Karpas-422 (cell line): ENCODE measurements around the gene EIF4ENIF1. TPM values are rescaled to one million over a fixed set of nuclear protein-coding genes. Genes with fewer than 3 reads are reported as not detected.
A peak's percentile ranks its signal among the peaks of the same experiment; 100 is the strongest.
"Not testable (repeated sequence)": the region's sequence is repeated elsewhere in the genome, so short reads cannot be mapped to it uniquely, and the experiment has no call there.

Experiments used
- DNase-seq: peaks from one replicate; pipeline ENCODE4 v3.0.0-alpha.2; 2015
- H2AFZ ChIP-seq: fragments of 200-600 bp; sonication (generic); 2 replicates; pipeline ENCODE4 v1.6.1; 2014; ENCODE audit warnings: antibody characterized with exemption, low read length, mixed read lengths
- H3K27ac ChIP-seq: fragments of 200-600 bp; sonication (generic); 2 replicates; pipeline ENCODE4 v1.5.1; 2014; ENCODE audit warnings: mild to moderate bottlenecking, low read length, moderate library complexity
- H3K27me3 ChIP-seq: fragments of 200-600 bp; sonication (generic); 2 replicates; pipeline ENCODE4 v1.6.1; 2014; ENCODE audit warnings: low read length, mixed read lengths
- H3K36me3 ChIP-seq: fragments of 200-600 bp; sonication (generic); 2 replicates; pipeline ENCODE4 v1.6.1; 2014; ENCODE audit warnings: low read length, mixed read lengths; ENCODE audit not compliant: insufficient read depth
- H3K4me1 ChIP-seq: fragments of 200-600 bp; sonication (generic); 2 replicates; pipeline ENCODE4 v1.6.1; 2014; ENCODE audit warnings: mild to moderate bottlenecking, low read length, mixed read lengths
- H3K4me2 ChIP-seq: fragments of 200-600 bp; sonication (generic); 2 replicates; pipeline ENCODE4 v1.6.1; 2014; ENCODE audit warnings: low read length, low read depth, mild to moderate bottlenecking; ENCODE audit not compliant: poor library complexity, severe bottlenecking
- H3K4me3 ChIP-seq: fragments of 200-600 bp; sonication (generic); 2 replicates; pipeline ENCODE4 v1.5.1; 2014; ENCODE audit warnings: mild to moderate bottlenecking, antibody characterized with exemption, low read length, mixed read lengths
- H3K79me2 ChIP-seq: fragments of 200-600 bp; sonication (generic); 2 replicates; pipeline ENCODE4 v1.6.1; 2014; ENCODE audit warnings: mild to moderate bottlenecking, low read length, mixed read lengths
- H3K9ac ChIP-seq: fragments of 200-600 bp; sonication (generic); 2 replicates; pipeline ENCODE4 v1.6.0; 2014; ENCODE audit warnings: low read length
- H3K9me2 ChIP-seq: fragments of 200-600 bp; sonication (generic), shearing (Covaris generic); replicated peaks from 2 replicates; pipeline ENCODE4 v1.6.0; 2014; ENCODE audit warnings: mild to moderate bottlenecking, low read length, moderate library complexity; ENCODE audit not compliant: insufficient read depth
- H3K9me3 ChIP-seq: fragments of 300-700, 200-600 bp; sonication (generic); 2 replicates; pipeline ENCODE4 v1.6.1; 2014; ENCODE audit warnings: low read length, mixed read lengths
- H4K20me1 ChIP-seq: fragments of 200-600 bp; sonication (generic); 2 replicates; pipeline ENCODE4 v1.6.1; 2014; ENCODE audit warnings: mild to moderate bottlenecking, antibody characterized with exemption, low read length, low read depth; ENCODE audit not compliant: insufficient read depth
- total RNA-seq: library from RNA; depleted of rRNA; stranded (reverse); fragments of >200 nt; shearing (Covaris generic); gene quantifications from 2 replicates; pipeline ENCODE4 v1.2.3, GENCODE V29; 2014; ENCODE audit warnings: low replicate concordance

The EIF4ENIF1 gene
- total RNA-seq, 1 experiment from 2014 or later, result 25.4 TPM

- no peak overlapping the region for H2AFZ ChIP-seq
- H3K4me1 ChIP-seq, result no peaks in the 10 kb centered on the region
- DNase-seq, result no peak
- H3K4me2 ChIP-seq, result no peak overlapping the region
- no peak overlapping the region for H3K9ac ChIP-seq
- no peaks in the 10 kb centered on the region; the same call in 1 of the 2 replicates for H4K20me1 ChIP-seq
- H3K36me3 ChIP-seq, result peaks cover 48% of the 10 kb centered on the region
- H3K27me3 ChIP-seq, result no peaks in the 10 kb centered on the region
- peaks cover 14% of the 10 kb centered on the region for H3K79me2 ChIP-seq
- H3K27ac ChIP-seq, result no peak overlapping the region
- H3K9me2 ChIP-seq, result no peaks in the 10 kb centered on the region
- no peak overlapping the region for H3K4me3 ChIP-seq
- no peaks in the 10 kb centered on the region for H3K9me3 ChIP-seq
Observed at GRCh38 chr22:31431950-31432349, 57.7 kb downstream of the EIF4ENIF1 start.

GRCh38 chr22:31425331-31426050 is 64.2 kb downstream of the EIF4ENIF1 start:
- Histone ChIP-seq H3K4me1 (peaks cover 9% of the 10 kb centered on the region), H3K4me3 (no peak overlapping the region), H3K27ac (no peak overlapping the region), H3K4me2 (no peak overlapping the region), H3K9ac (no peak overlapping the region), H3K79me2 (peaks cover 14% of the 10 kb centered on the region), H4K20me1 (no peaks in the 10 kb centered on the region), H2AFZ (no peak overlapping the region), H3K9me3 (no peaks in the 10 kb centered on the region), H3K9me2 (no peaks in the 10 kb centered on the region), H3K36me3 (peaks cover 50% of the 10 kb centered on the region), H3K27me3 (no peaks in the 10 kb centered on the region)
- no peak for DNase-seq

GRCh38 chr22:31402350-31402749 is 87.3 kb downstream of the EIF4ENIF1 start:
- not testable (repeated sequence) for H2AFZ ChIP-seq, H3K27ac ChIP-seq, DNase-seq, H3K4me2 ChIP-seq, H3K4me3 ChIP-seq, H3K9me3 ChIP-seq, H3K9me2 ChIP-seq, H3K9ac ChIP-seq, H3K27me3 ChIP-seq
- Histone ChIP-seq H3K79me2 (peaks cover 71% of the 10 kb centered on the region), H3K4me1 (peaks cover 19% of the 10 kb centered on the region), H3K36me3 (peaks cover 26% of the 10 kb centered on the region; the same call in 1 of the 2 replicates), H4K20me1 (peaks cover 13% of the 10 kb centered on the region; the same call in 1 of the 2 replicates)

GRCh38 chr22:31400023-31400397 is 89.6 kb downstream of the EIF4ENIF1 start:
- H3K36me3 ChIP-seq, result peaks cover 17% of the 10 kb centered on the region; the same call in 1 of the 2 replicates
- peaks cover 52% of the 10 kb centered on the region for H3K79me2 ChIP-seq
- no peak for DNase-seq
- no peaks in the 10 kb centered on the region for H3K9me2 ChIP-seq
- no peaks in the 10 kb centered on the region for H3K9me3 ChIP-seq
- peak overlapping the region; percentile 53 for H3K27ac ChIP-seq
- H4K20me1 ChIP-seq, result peaks cover 13% of the 10 kb centered on the region; the same call in 1 of the 2 replicates
- peak overlapping the region; percentile 86 for H3K9ac ChIP-seq
- H3K4me3 ChIP-seq, result peak overlapping the region; percentile 89
- H2AFZ ChIP-seq, result no peak overlapping the region
- H3K27me3 ChIP-seq, result no peaks in the 10 kb centered on the region
- H3K4me2 ChIP-seq, result peak overlapping the region; percentile 100
- H3K4me1 ChIP-seq, result peaks cover 19% of the 10 kb centered on the region

- H3K27me3 ChIP-seq, result no peaks in the 10 kb centered on the region
- peak within 1 kb of the TSS; percentile 89 for H3K4me3 ChIP-seq
- H3K36me3 ChIP-seq, result peaks cover 15% of the 10 kb centered on the region; the same call in 1 of the 2 replicates
- peak; percentile 98 for DNase-seq
- peak within 1 kb of the TSS; percentile 53 for H3K27ac ChIP-seq
- no peaks in the 10 kb centered on the region for H3K9me2 ChIP-seq
- H3K79me2 ChIP-seq, result peaks cover 49% of the 10 kb centered on the region
- H3K9me3 ChIP-seq, result peaks cover 1% of the 10 kb centered on the region
- H3K4me2 ChIP-seq, result peak within 1 kb of the TSS; percentile 100
- H3K4me1 ChIP-seq, result peaks cover 19% of the 10 kb centered on the region
- H3K9ac ChIP-seq, result peak within 1 kb of the TSS; percentile 86
- H4K20me1 ChIP-seq, result peaks cover 13% of the 10 kb centered on the region; the same call in 1 of the 2 replicates
- H2AFZ ChIP-seq, result peak within 1 kb of the TSS; percentile 27; the same call in 1 of the 2 replicates
Observed at GRCh38 chr22:31399211-31400022, 90.2 kb downstream of the EIF4ENIF1 start, which contains the start of gene DRG1. TSS of gene DRG1 (plus strand) at chr22:31399604. CDS start at chr22:31399684, 80 bp downstream.

- Histone ChIP-seq H3K4me3 (no peak overlapping the region), H3K9me2 (no peaks in the 10 kb centered on the region), H3K9me3 (peaks cover 6% of the 10 kb centered on the region), H3K27ac (no peak overlapping the region), H2AFZ (peak overlapping the region; percentile 91), H3K4me2 (peak overlapping the region; percentile 100), H4K20me1 (peaks cover 13% of the 10 kb centered on the region; the same call in 1 of the 2 replicates), H3K27me3 (no peaks in the 10 kb centered on the region), H3K36me3 (peaks cover 15% of the 10 kb centered on the region; the same call in 1 of the 2 replicates), H3K9ac (no peak overlapping the region; the same call in 1 of the 2 replicates), H3K4me1 (peaks cover 19% of the 10 kb centered on the region), H3K79me2 (peaks cover 38% of the 10 kb centered on the region)
- no peak for DNase-seq
Observed at GRCh38 chr22:31398231-31398630, 91.4 kb downstream of the EIF4ENIF1 start.

GRCh38 chr22:31394326-31394725 is 95.3 kb downstream of the EIF4ENIF1 start:
- Histone ChIP-seq H3K9ac (no peak overlapping the region), H2AFZ (no peak overlapping the region), H3K27me3 (no peaks in the 10 kb centered on the region), H3K27ac (no peak overlapping the region), H3K9me2 (no peaks in the 10 kb centered on the region), H3K4me2 (no peak overlapping the region), H3K36me3 (no peaks in the 10 kb centered on the region), H3K79me2 (no peaks in the 10 kb centered on the region), H3K9me3 (peaks cover 6% of the 10 kb centered on the region), H4K20me1 (no peaks in the 10 kb centered on the region), H3K4me3 (no peak overlapping the region), H3K4me1 (peaks cover 9% of the 10 kb centered on the region)
- no peak for DNase-seq

- Histone ChIP-seq H3K4me1 (peaks cover 7% of the 10 kb centered on the region), H3K36me3 (no peaks in the 10 kb centered on the region), H2AFZ (no peak overlapping the region), H3K9ac (no peak overlapping the region), H3K9me3 (peaks cover 6% of the 10 kb centered on the region), H4K20me1 (no peaks in the 10 kb centered on the region), H3K4me2 (no peak overlapping the region), H3K4me3 (no peak overlapping the region), H3K27ac (no peak overlapping the region), H3K79me2 (no peaks in the 10 kb centered on the region), H3K27me3 (no peaks in the 10 kb centered on the region), H3K9me2 (no peaks in the 10 kb centered on the region)
- no peak for DNase-seq
Observed at GRCh38 chr22:31393893-31394292, 95.7 kb downstream of the EIF4ENIF1 start.
